HL-60 (cell line): ENCODE results near the gene FRMPD2.

Source experiments
- DNase-seq, 2 experiments: peaks; one replicate each; pipeline ENCODE4 v3.0.0-alpha.2; 2010 to 2020; ENCODE audit warnings: low read depth in 1 of 2, low spot score in 1 of 2
- H3K27ac ChIP-seq: fragments of 250-450 bp; sonication (Bioruptor Pico); replicated peaks from 2 replicates; pipeline ENCODE4 v1.5.1; 2020; ENCODE audit warnings: mild to moderate bottlenecking, moderate library complexity
- H3K27me3 ChIP-seq: fragments of 250-450 bp; sonication (Bioruptor Pico); 2 replicates; pipeline ENCODE4 v1.5.1; 2021; ENCODE audit warnings: mild to moderate bottlenecking, moderate library complexity; ENCODE audit not compliant: insufficient read depth, poor library complexity, severe bottlenecking
- H3K4me3 ChIP-seq: replicated peaks from 2 replicates; pipeline ENCODE4 v1.5.1; 2011; ENCODE audit warnings: mild to moderate bottlenecking, control low read depth, low read length; ENCODE audit not compliant: insufficient read depth
- CTCF ChIP-seq: IDR thresholded peaks from one replicate; pipeline ENCODE4 v1.5.1; 2011; ENCODE audit warnings: low read length, control low read depth, inconsistent platforms; ENCODE audit not compliant: insufficient read depth
- GABPA ChIP-seq: IDR thresholded peaks from 2 replicates; pipeline ENCODE4 v1.6.1; 2012; ENCODE audit warnings: low read depth
- POLR2AphosphoS5 ChIP-seq: IDR thresholded peaks from 2 replicates; pipeline ENCODE4 v1.6.1; 2012; ENCODE audit warnings: low read depth
- REST ChIP-seq: IDR thresholded peaks from 2 replicates; pipeline ENCODE4 v1.6.1; 2012; ENCODE audit warnings: low read depth; ENCODE audit not compliant: insufficient replicate concordance
- SPI1 ChIP-seq: IDR thresholded peaks from 2 replicates; pipeline ENCODE4 v1.6.1; 2012; ENCODE audit warnings: low read depth, mild to moderate bottlenecking, borderline replicate concordance

The FRMPD2 gene

GRCh38 chr10:48194830-48195229 is 79.7 kb downstream of the FRMPD2 start:
- TF ChIP-seq CTCF (no peak), REST (no peak), GABPA (no peak), POLR2AphosphoS5 (no peak), SPI1 (no peak)
- H3K27ac ChIP-seq, result no peak overlapping the region
- no peak overlapping the region for H3K4me3 ChIP-seq
- no peaks in the 10 kb centered on the region for H3K27me3 ChIP-seq
- DNase-seq, result no peak

- TF ChIP-seq CTCF, result no peak
- H3K27ac ChIP-seq, result no peak overlapping the region
- DNase-seq, result no peak
- no peak overlapping the region for H3K4me3 ChIP-seq
- no peaks in the 10 kb centered on the region for H3K27me3 ChIP-seq
Observed at GRCh38 chr10:48193556-48193955, 80.9 kb downstream of the FRMPD2 start.

GRCh38 chr10:48192881-48193450 is 81.5 kb downstream of the FRMPD2 start:
- Histone ChIP-seq H3K27me3 (no peaks in the 10 kb centered on the region), H3K4me3 (no peak overlapping the region), H3K27ac (no peak overlapping the region)
- no peak for DNase-seq
- TF ChIP-seq SPI1 (no peak), REST (no peak), CTCF (no peak), GABPA (no peak), POLR2AphosphoS5 (no peak)
